Ectodermal cell (in vitro differentiated cells): ENCODE measurements around the gene OR4K17.
"Not testable (repeated sequence)": the region's sequence is repeated elsewhere in the genome, so short reads cannot be mapped to it uniquely, and the experiment has no call there.

ENCODE experiments used
- H3K27ac ChIP-seq: 2 replicates; pipeline ENCODE4 v1.7.0; 2013; ENCODE audit warnings: mild to moderate bottlenecking, low read depth, low read length; ENCODE audit not compliant: insufficient read depth, poor library complexity, severe bottlenecking
- H3K27me3 ChIP-seq: 2 replicates; pipeline ENCODE4 v1.7.0; 2013; ENCODE audit warnings: mild to moderate bottlenecking, low read length; ENCODE audit not compliant: insufficient read depth, control insufficient read depth, poor library complexity, severe bottlenecking
- H3K36me3 ChIP-seq: one replicate; pipeline ENCODE4 v1.7.0; 2013; ENCODE audit warnings: low read length; ENCODE audit not compliant: control insufficient read depth, insufficient read depth
- H3K4me1 ChIP-seq: one replicate; pipeline ENCODE4 v1.7.0; 2013; ENCODE audit warnings: low read length; ENCODE audit not compliant: control insufficient read depth, insufficient read depth
- H3K4me3 ChIP-seq: 2 replicates; pipeline ENCODE4 v1.7.0; 2013; ENCODE audit warnings: low read depth, low read length, control low read depth; ENCODE audit not compliant: insufficient read depth
- H3K9me3 ChIP-seq: 2 replicates; pipeline ENCODE4 v1.7.0; 2013; ENCODE audit warnings: mild to moderate bottlenecking, low read length, moderate library complexity; ENCODE audit not compliant: control insufficient read depth

The OR4K17 gene

DNA sequence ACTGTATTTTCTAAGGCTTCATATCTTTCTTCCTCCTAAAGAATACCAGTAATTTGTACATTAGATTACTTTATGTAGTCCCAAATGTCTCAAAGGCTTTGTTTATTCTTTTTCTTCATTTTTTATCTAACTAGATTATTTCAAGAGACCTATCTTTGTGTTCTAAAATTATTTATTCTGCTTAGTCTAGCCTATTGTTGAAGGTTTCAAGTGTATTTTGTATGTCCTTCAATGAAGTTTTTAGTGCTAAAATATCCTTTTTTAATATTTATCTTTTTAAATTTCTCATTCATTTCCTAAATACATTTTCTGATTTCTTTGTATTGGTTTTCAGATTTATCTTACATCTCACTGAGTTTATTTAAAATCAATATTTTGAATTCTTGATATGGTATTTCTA, 53.9 kb downstream of the OR4K17 start:
- no peak overlapping the region for H3K4me3 ChIP-seq
- no peak overlapping the region for H3K27ac ChIP-seq
- H3K27me3 ChIP-seq, result no peaks in the 10 kb centered on the region
- no peaks in the 10 kb centered on the region for H3K4me1 ChIP-seq
- H3K36me3 ChIP-seq, result no peaks in the 10 kb centered on the region
- peaks cover 21% of the 10 kb centered on the region for H3K9me3 ChIP-seq

DNA sequence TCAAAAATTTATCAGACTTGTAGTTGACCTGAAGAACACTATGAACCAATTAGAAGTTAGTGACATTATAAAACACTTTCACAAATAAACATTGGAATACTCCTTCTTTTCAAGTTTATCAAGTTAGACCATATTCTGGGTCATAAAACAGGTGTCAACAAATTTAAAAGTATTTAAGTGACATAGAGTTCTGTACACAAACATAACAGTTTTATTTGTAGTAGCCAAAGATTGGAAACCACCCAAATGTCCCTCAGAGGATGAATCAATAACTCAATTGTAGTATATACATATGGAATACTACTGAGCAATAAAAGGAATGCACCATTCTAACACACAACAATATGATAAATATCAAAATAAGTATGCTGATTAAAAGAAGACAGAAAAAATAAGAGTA, 56.6 kb downstream of the OR4K17 start:
- H3K27me3 ChIP-seq, result no peaks in the 10 kb centered on the region
- no peaks in the 10 kb centered on the region for H3K36me3 ChIP-seq
- no peak overlapping the region for H3K4me3 ChIP-seq
- H3K4me1 ChIP-seq, result no peaks in the 10 kb centered on the region
- peaks cover 19% of the 10 kb centered on the region for H3K9me3 ChIP-seq
- H3K27ac ChIP-seq, result no peak overlapping the region

DNA sequence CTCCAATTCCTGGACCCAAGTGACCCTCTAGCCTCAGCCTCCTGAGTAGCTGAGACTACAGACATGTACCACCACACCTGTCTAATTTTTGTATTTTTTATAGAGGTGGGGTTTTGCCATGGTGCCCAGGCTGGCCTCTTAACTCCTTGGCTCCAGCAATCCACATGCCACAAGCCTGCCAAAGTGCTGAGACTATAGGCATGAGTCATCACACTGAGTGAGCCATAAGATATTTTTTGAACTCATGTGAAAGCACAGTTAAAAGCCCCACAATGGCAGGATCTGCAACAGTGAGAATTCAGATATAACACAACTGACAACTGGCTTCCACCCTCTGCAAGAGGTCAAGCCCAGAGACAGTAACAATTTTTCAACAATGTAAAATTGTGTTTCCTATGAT, 59.3 kb downstream of the OR4K17 start:
- H3K9me3 ChIP-seq, result peaks cover 16% of the 10 kb centered on the region
- not testable (repeated sequence) for H3K36me3 ChIP-seq, H3K27ac ChIP-seq, H3K27me3 ChIP-seq, H3K4me3 ChIP-seq, H3K4me1 ChIP-seq
